Keratinocyte (primary cell): Measurements from ENCODE around the gene SUGCT. TPM values are rescaled to one million over a fixed set of nuclear protein-coding genes. Genes with fewer than 3 reads are reported as not detected.

Source experiments
- DNase-seq: peaks from one replicate; pipeline ENCODE4 v3.0.0-alpha.2; 2011; ENCODE audit warnings: low read depth, missing footprints, low spot score
- FAIRE-seq: peaks from 2 replicates; lab custom pipeline; 2011; peaks lifted over from hg19 to GRCh38; lab: Jason Lieb, UNC
- H2AFZ ChIP-seq: 2 replicates; pipeline ENCODE4 v1.6.0; 2012; ENCODE audit warnings: low read length, control low read depth, inconsistent platforms; ENCODE audit not compliant: control insufficient read depth
- H3K27ac ChIP-seq: 2 replicates; pipeline ENCODE4 v1.5.1; 2011; ENCODE audit warnings: low read length; ENCODE audit not compliant: control insufficient read depth, insufficient read depth
- H3K27me3 ChIP-seq: 3 replicates; pipeline ENCODE4 v1.6.0; 2011; ENCODE audit warnings: low read length; ENCODE audit not compliant: control insufficient read depth, insufficient read depth; ENCODE audit errors: extremely low read depth
- H3K36me3 ChIP-seq, 2 experiments: 2 replicates in 1 of 2; 3 replicates in 1 of 2; pipeline ENCODE4 v1.5.1; 2011; ENCODE audit warnings: low read length in 2 of 2, mild to moderate bottlenecking in 1 of 2; ENCODE audit not compliant: control insufficient read depth in 2 of 2, insufficient read depth in 2 of 2; ENCODE audit errors: extremely low read depth in 1 of 2
- H3K4me1 ChIP-seq: 3 replicates; pipeline ENCODE4 v1.5.1; 2011; ENCODE audit warnings: low read length; ENCODE audit not compliant: control insufficient read depth, insufficient read depth; ENCODE audit errors: extremely low read depth
- H3K4me2 ChIP-seq: 3 replicates; pipeline ENCODE4 v1.6.0; 2011; ENCODE audit warnings: low read depth, low read length; ENCODE audit not compliant: control insufficient read depth, insufficient read depth; ENCODE audit errors: extremely low read depth
- H3K4me3 ChIP-seq, 3 experiments: fragments of 200-600 bp in 1 of 3; sonication (generic) in 1 of 3; 2 replicates in 2 of 3; 3 replicates in 1 of 3; pipeline ENCODE4 v1.5.1; 2011 to 2016; ENCODE audit warnings: low read length in 3 of 3, mild to moderate bottlenecking in 3 of 3, control low read depth in 2 of 3, inconsistent platforms in 1 of 3, low read depth in 1 of 3, mixed read lengths in 1 of 3, mixed run types in 1 of 3, moderate library complexity in 1 of 3; ENCODE audit not compliant: control insufficient read depth in 2 of 3, insufficient read depth in 2 of 3; ENCODE audit errors: extremely low read depth in 1 of 3
- H3K79me2 ChIP-seq: 2 replicates; pipeline ENCODE4 v1.6.0; 2012; ENCODE audit warnings: low read length; ENCODE audit not compliant: control insufficient read depth, insufficient read depth
- H3K9ac ChIP-seq: 3 replicates; pipeline ENCODE4 v1.6.0; 2011; ENCODE audit warnings: low read length; ENCODE audit not compliant: control insufficient read depth, insufficient read depth; ENCODE audit errors: extremely low read depth
- H3K9me1 ChIP-seq: 3 replicates; pipeline ENCODE4 v1.6.0; 2011; ENCODE audit warnings: low read length; ENCODE audit not compliant: control insufficient read depth, insufficient read depth; ENCODE audit errors: extremely low read depth
- H3K9me3 ChIP-seq: 2 replicates; pipeline ENCODE4 v1.5.1; 2012; ENCODE audit warnings: low read depth, low read length; ENCODE audit not compliant: control insufficient read depth
- H4K20me1 ChIP-seq: 3 replicates; pipeline ENCODE4 v1.6.0; 2011; ENCODE audit warnings: low read length; ENCODE audit not compliant: control insufficient read depth, insufficient read depth; ENCODE audit errors: extremely low read depth
- EZH2 ChIP-seq: IDR thresholded peaks from one replicate; pipeline ENCODE4 v1.6.1; 2012; ENCODE audit warnings: inconsistent platforms, mild to moderate bottlenecking, low read length, moderate library complexity
- dilution Hi-C: fragments of 300-500 bp; cut with MboI; formaldehyde crosslinking; loops from one replicate; pipeline ENCODE4 v1.7.0; 2020; ENCODE audit warnings: low sequenced_read_pairs; ENCODE audit not compliant: extremely low pct_ligation_motif_present
- polyA plus RNA-seq, 5 experiments: library from polyadenylated mRNA; depleted of rRNA in 3 of 5; stranded (reverse) in 3 of 5; stranded (forward) in 1 of 5; unstranded in 1 of 5; fragments of >200 nt; gene quantifications; 1 replicate in 1 of 5; 2 replicates in 3 of 5; 3 replicates in 1 of 5; pipeline versions ENCODE4 v1.2.1 to v1.2.3, GENCODE V29; 2011 to 2012; ENCODE audit warnings: missing spikeins in 2 of 5, low read depth in 1 of 5, low replicate concordance in 1 of 5
- TF ChIP-seq, protein P1 (sequence below), 3 experiments: IDR thresholded peaks in 1 of 3; conservative IDR thresholded peaks in 1 of 3; optimal IDR thresholded peaks in 1 of 3; 2 replicates in 2 of 3; 3 replicates in 1 of 3; pipeline versions ENCODE3 to v1.5.1; 2011; ENCODE audit warnings: low read length in 3 of 3, mild to moderate bottlenecking in 3 of 3, moderate library complexity in 2 of 3, control low read depth in 1 of 3, inconsistent platforms in 1 of 3; ENCODE audit not compliant: insufficient read depth in 2 of 3; ENCODE audit errors: extremely low read depth in 1 of 3

Gene SUGCT
- polyA plus RNA-seq, 1 donor (not counting 4 experiments of a cell fraction or from before 2014, with no cell fraction given) = 134 TPM

- Histone ChIP-seq H3K79me2 (no peaks in the 10 kb centered on the region), H3K9me1 (no peaks in the 10 kb centered on the region), H3K9me3 (peaks cover 2% of the 10 kb centered on the region), H3K27ac (no peak overlapping the region), H3K4me1 (peaks cover 16% of the 10 kb centered on the region), H3K27me3 (no peaks in the 10 kb centered on the region), H4K20me1 (no peaks in the 10 kb centered on the region), H3K9ac (no peak overlapping the region), H2AFZ (no peak overlapping the region), H3K36me3 (no peaks in the 10 kb centered on the region), H3K4me2 (no peak overlapping the region), H3K4me3 (no peak overlapping the region)
- DNase-seq (no peak), FAIRE-seq (peak; percentile 39)
- dilution Hi-C loops = no loop called here
- TF ChIP-seq, protein P1, sequence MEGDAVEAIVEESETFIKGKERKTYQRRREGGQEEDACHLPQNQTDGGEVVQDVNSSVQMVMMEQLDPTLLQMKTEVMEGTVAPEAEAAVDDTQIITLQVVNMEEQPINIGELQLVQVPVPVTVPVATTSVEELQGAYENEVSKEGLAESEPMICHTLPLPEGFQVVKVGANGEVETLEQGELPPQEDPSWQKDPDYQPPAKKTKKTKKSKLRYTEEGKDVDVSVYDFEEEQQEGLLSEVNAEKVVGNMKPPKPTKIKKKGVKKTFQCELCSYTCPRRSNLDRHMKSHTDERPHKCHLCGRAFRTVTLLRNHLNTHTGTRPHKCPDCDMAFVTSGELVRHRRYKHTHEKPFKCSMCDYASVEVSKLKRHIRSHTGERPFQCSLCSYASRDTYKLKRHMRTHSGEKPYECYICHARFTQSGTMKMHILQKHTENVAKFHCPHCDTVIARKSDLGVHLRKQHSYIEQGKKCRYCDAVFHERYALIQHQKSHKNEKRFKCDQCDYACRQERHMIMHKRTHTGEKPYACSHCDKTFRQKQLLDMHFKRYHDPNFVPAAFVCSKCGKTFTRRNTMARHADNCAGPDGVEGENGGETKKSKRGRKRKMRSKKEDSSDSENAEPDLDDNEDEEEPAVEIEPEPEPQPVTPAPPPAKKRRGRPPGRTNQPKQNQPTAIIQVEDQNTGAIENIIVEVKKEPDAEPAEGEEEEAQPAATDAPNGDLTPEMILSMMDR (optimal IDR thresholded peaks at IDR 0.05 in 1 of 3, IDR thresholded peaks at IDR 0.05 in 1 of 3, conservative IDR thresholded peaks at IDR 0.05 in 1 of 3; ENCODE audit: extremely low read depth in 1 of 3, insufficient read depth in 2 of 3, low read length in 3 of 3) = no peak
- TF ChIP-seq EZH2 = no peak
These were observed 304.9 kb downstream of the SUGCT start for GRCh38 chr7:40439686-40440085.

GRCh38 chr7:40447345-40447744 lies 312.5 kb downstream of the SUGCT start:
- dilution Hi-C loops = no loop called here
- no peak for FAIRE-seq
- no peaks in the 10 kb centered on the region for H3K9me3 ChIP-seq
- no peaks in the 10 kb centered on the region for H3K4me1 ChIP-seq
- no peaks in the 10 kb centered on the region for H3K79me2 ChIP-seq
- H2AFZ ChIP-seq = no peak overlapping the region
- no peaks in the 10 kb centered on the region for H3K36me3 ChIP-seq
- H4K20me1 ChIP-seq = no peaks in the 10 kb centered on the region
- H3K4me3 ChIP-seq = no peak overlapping the region
- no peak overlapping the region for H3K27ac ChIP-seq
- no peak overlapping the region for H3K9ac ChIP-seq
- no peak for DNase-seq
- no peak overlapping the region for H3K4me2 ChIP-seq
- H3K9me1 ChIP-seq = no peaks in the 10 kb centered on the region
- TF ChIP-seq EZH2 = no peak
- TF ChIP-seq, protein P1 (optimal IDR thresholded peaks at IDR 0.05 in 1 of 3, IDR thresholded peaks at IDR 0.05 in 1 of 3, conservative IDR thresholded peaks at IDR 0.05 in 1 of 3; ENCODE audit: extremely low read depth in 1 of 3, insufficient read depth in 2 of 3, low read length in 3 of 3) = peak in 1 of 3 experiments; percentile 40
- H3K27me3 ChIP-seq = no peaks in the 10 kb centered on the region
